HepG2 (cell line): Measurements from ENCODE around the gene PSMC5. TPM values are rescaled to one million over a fixed set of nuclear protein-coding genes. Genes with fewer than 3 reads are reported as not detected.
A peak's percentile ranks its signal among the peaks of the same experiment; 100 is the strongest.

Source experiments
- ARNTL ChIP-seq: sonication (generic); formaldehyde crosslinking; IDR thresholded peaks from 2 replicates; pipeline ENCODE4 v1.4.0; 2020; ENCODE audit warnings: mild to moderate bottlenecking, missing genetic modification reagents
- BCLAF1 ChIP-seq: fragments of 450-650 bp; IDR thresholded peaks from 2 replicates; pipeline ENCODE4 v1.6.1; 2017; ENCODE audit warnings: mild to moderate bottlenecking
- CEBPB ChIP-seq: IDR thresholded peaks from 2 replicates; pipeline ENCODE4 v1.6.1; 2011; ENCODE audit warnings: low read depth, low read length, improper control_type of control experiment, borderline replicate concordance
- FOXM1 ChIP-seq: sonication (generic); formaldehyde crosslinking; IDR thresholded peaks from 2 replicates; pipeline ENCODE4 v1.5.0; 2020; ENCODE audit warnings: missing genetic modification reagents
- GLI4 ChIP-seq: sonication (generic); formaldehyde crosslinking; IDR thresholded peaks from 2 replicates; pipeline ENCODE4 v1.5.1; 2020; ENCODE audit warnings: missing genetic modification reagents, mild to moderate bottlenecking, moderate library complexity, borderline replicate concordance
- HES4 ChIP-seq: sonication (generic); formaldehyde crosslinking; IDR thresholded peaks from 2 replicates; pipeline ENCODE4 v1.9.0; 2021; ENCODE audit warnings: mild to moderate bottlenecking, missing genetic modification reagents, borderline replicate concordance
- MXD1 ChIP-seq: sonication (generic); formaldehyde crosslinking; IDR thresholded peaks from 2 replicates; pipeline ENCODE4 v1.4.0; 2020; ENCODE audit warnings: mild to moderate bottlenecking, missing genetic modification reagents
- MXD3 ChIP-seq: IDR thresholded peaks from 2 replicates; pipeline ENCODE4 v1.6.1; 2016; ENCODE audit warnings: mild to moderate bottlenecking, missing biosample characterization, missing genetic modification reagents
- NFATC3 ChIP-seq: sonication (generic); formaldehyde crosslinking; IDR thresholded peaks from 2 replicates; pipeline ENCODE4 v1.5.1; 2020; ENCODE audit warnings: mild to moderate bottlenecking, missing genetic modification reagents
- POLR2G ChIP-seq: fragments of 200-400 bp; formaldehyde crosslinking; IDR thresholded peaks from 2 replicates; pipeline ENCODE4 v1.6.1; 2018; ENCODE audit warnings: mild to moderate bottlenecking, low read depth, low read length, moderate library complexity
- RBM22 ChIP-seq: fragments of 200-400 bp; formaldehyde crosslinking; optimal IDR thresholded peaks from 2 replicates; pipeline ENCODE3; 2017; ENCODE audit warnings: mild to moderate bottlenecking, low read length, moderate library complexity
- SSRP1 ChIP-seq: IDR thresholded peaks from 2 replicates; pipeline ENCODE4 v1.6.1; 2016; ENCODE audit warnings: control low read depth
- ZBTB38 ChIP-seq: sonication (generic); formaldehyde crosslinking; IDR thresholded peaks from 2 replicates; pipeline ENCODE4 v1.5.1; 2020; ENCODE audit warnings: mild to moderate bottlenecking, missing genetic modification reagents
- ZNF337 ChIP-seq: sonication (generic); formaldehyde crosslinking; IDR thresholded peaks from 2 replicates; pipeline ENCODE4 v1.5.1; 2020; ENCODE audit warnings: missing genetic modification reagents, low read depth, mild to moderate bottlenecking, borderline replicate concordance
- ZNF646 ChIP-seq: sonication (generic); formaldehyde crosslinking; IDR thresholded peaks from 2 replicates; pipeline ENCODE4 v1.9.0; 2021; ENCODE audit warnings: mild to moderate bottlenecking, missing genetic modification reagents
- ZNF674 ChIP-seq: sonication (generic); formaldehyde crosslinking; IDR thresholded peaks from 2 replicates; pipeline ENCODE4 v1.5.0; 2020; ENCODE audit warnings: low read depth, mild to moderate bottlenecking, missing genetic modification reagents
- ZNF781 ChIP-seq: sonication (generic); formaldehyde crosslinking; IDR thresholded peaks from 2 replicates; pipeline ENCODE4 v1.5.1; 2020; ENCODE audit warnings: borderline replicate concordance, mild to moderate bottlenecking, missing genetic modification reagents; ENCODE audit errors: not compliant biosample characterization
- polyA plus RNA-seq, 8 experiments: library from polyadenylated mRNA; depleted of rRNA in 3 of 8; stranded (reverse) in 7 of 8; unstranded in 1 of 8; fragments of >200 nt; fragmentation: Illumina TruSeq in 4 of 8; extraction: Trizol in 4 of 8; gene quantifications; 2 replicates each; pipeline versions ENCODE4 v1.2.1 to v1.2.3, GENCODE V29; 2011 to 2016; ENCODE audit warnings: low read depth in 4 of 8, missing spikeins in 1 of 8, mixed read lengths in 1 of 8; ENCODE audit not compliant: insufficient read depth in 1 of 8
- total RNA-seq, 5 experiments: library from RNA; depleted of rRNA; stranded (reverse); fragments of >200 nt; fragmentation: Illumina TruSeq; extraction: Trizol; gene quantifications; 2 replicates each; pipeline ENCODE4 v1.2.3, GENCODE V29; 2016; ENCODE audit warnings: low read depth in 1 of 5

The PSMC5 gene
- total and polyA plus RNA-seq, 2 of the 13 experiments (the other 11 are each of a cell fraction or from before 2014, with no cell fraction given): 35.3 to 128 TPM

DNA sequence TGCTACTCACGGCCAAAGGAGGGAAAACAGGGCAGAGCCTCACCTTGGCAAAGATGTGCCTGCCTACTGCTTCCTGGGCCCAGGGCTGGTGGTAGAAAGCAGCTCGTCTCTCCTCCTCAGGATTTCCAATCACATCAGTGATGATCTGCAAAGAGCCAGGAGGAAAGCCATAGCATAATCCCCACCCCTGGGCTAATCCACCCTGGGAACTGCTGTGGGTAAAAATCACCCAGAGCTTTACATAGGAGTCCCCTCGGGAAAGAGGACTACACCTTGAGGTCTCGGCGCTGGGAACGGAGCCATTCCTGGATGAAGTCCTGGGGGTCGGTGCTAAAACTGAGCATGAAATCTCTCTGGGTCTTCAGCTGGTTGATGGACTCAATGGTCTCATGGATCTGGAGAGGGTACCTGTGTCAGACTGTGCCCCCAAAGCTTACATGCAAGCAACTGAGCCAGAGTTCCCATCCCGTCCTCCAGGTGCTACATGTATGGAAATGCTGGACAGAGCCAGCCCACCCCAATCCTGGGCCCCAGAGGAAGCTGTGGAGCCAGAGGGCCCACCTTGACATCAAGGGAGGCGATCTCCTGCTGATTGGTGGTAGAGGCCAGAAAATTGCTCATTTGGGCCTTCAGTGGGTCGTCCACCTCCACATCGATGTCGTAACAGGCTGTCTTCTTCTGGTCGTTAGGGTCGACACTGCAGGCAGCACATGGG, 6.0 kb downstream of the PSMC5 start (continued):
- TF ChIP-seq HES4: no peak
- no peak for TF ChIP-seq BCLAF1
- peak; percentile 41 for TF ChIP-seq RBM22
- TF ChIP-seq ZNF674 (CRISPR knock-in tag): no peak
- TF ChIP-seq NFATC3 (CRISPR knock-in tag): no peak
- TF ChIP-seq CEBPB: peak; percentile 48
- no peak for TF ChIP-seq MXD3
- no peak for TF ChIP-seq FOXM1 (CRISPR knock-in tag)
- 0 out of 2 replicates have a peak, but pooled peaks have one; percentile 10 for TF ChIP-seq POLR2G
- no peak for TF ChIP-seq GLI4 (CRISPR knock-in tag)
- no peak for TF ChIP-seq ZBTB38 (CRISPR knock-in tag)
- TF ChIP-seq MXD1 (CRISPR knock-in tag): peak; percentile 29; the same call in 1 of the 2 replicates
- no peak for TF ChIP-seq ZNF337 (CRISPR knock-in tag)
- no peak for TF ChIP-seq ZNF781 (CRISPR knock-in tag)
- TF ChIP-seq ARNTL (CRISPR knock-in tag): no peak
- no peak for TF ChIP-seq ZNF646 (CRISPR knock-in tag)
- no peak for TF ChIP-seq SSRP1
